Measurements from ENCODE around the gene ZHX3.

The ZHX3 gene

DNA sequence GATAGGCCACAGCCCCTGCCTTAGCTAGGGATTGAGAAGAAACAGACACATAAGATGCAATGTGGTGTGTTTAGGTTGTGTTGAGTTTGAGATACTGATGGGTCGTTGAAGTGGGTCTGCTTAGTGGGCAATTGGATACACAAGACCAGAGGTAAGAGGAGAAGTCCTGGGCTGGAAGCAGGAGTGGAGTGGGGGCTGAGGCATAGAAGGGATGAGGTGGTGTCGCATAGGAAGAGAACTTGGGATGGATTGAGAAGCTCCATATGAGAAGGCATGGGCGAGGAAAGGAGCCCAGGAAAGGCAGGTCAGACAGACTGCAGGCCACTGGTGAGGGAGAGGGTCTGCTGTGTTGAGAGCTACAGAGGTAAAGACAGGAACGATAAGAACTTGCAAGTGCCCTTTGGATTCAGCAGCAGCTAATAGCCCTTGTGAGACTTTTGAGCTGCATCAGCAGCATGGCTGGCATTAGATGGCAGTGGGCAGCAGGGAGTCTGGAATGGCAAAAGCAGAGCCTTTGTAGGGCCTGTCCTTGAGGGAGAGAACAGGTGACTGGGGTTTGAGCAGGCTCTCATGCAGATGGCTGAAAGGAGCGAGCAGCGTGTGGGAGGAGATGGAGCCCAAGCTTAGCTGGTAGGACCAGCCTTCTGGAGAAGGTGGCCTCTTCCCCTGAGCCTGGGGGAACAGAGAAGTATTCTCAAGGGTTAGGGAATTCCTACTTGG lies 147.0 kb downstream of the ZHX3 start:
- TF ChIP-seq, protein P1, sequence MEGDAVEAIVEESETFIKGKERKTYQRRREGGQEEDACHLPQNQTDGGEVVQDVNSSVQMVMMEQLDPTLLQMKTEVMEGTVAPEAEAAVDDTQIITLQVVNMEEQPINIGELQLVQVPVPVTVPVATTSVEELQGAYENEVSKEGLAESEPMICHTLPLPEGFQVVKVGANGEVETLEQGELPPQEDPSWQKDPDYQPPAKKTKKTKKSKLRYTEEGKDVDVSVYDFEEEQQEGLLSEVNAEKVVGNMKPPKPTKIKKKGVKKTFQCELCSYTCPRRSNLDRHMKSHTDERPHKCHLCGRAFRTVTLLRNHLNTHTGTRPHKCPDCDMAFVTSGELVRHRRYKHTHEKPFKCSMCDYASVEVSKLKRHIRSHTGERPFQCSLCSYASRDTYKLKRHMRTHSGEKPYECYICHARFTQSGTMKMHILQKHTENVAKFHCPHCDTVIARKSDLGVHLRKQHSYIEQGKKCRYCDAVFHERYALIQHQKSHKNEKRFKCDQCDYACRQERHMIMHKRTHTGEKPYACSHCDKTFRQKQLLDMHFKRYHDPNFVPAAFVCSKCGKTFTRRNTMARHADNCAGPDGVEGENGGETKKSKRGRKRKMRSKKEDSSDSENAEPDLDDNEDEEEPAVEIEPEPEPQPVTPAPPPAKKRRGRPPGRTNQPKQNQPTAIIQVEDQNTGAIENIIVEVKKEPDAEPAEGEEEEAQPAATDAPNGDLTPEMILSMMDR (IDR thresholded peaks at IDR 0.05): no peak
- no peak for TF ChIP-seq ZFX (IDR thresholded peaks at IDR 0.05; ENCODE audit: borderline replicate concordance)
- no peak overlapping the region for H3K27ac ChIP-seq

DNA sequence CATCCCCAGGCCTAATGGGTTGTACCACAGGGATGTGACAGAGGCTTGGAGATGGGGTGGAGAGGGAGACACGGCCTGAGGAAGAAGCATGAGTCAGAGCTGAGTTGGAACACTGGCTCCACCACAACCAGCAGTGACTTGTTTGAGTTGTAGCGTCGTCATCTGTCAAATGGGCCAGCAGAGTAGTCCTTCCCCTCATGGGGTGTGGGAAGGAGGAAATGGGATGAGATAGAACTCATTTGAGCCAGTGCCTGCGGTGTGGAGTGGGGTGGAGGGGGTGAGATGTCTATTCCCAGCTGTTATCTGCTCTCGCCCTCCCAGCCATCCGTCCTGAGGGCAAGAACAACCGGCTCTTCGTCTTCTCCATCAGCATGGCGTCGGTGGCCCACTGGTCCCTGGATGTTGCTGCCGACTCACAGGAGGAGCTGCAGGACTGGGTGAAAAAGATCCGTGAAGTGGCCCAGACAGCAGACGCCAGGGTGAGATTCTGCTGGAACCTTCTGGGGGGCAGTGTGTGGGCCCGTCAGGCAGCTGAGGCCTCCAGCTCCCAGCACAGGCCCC lies 147.7 kb downstream of the ZHX3 start:
- no peak overlapping the region for H3K27ac ChIP-seq

DNA sequence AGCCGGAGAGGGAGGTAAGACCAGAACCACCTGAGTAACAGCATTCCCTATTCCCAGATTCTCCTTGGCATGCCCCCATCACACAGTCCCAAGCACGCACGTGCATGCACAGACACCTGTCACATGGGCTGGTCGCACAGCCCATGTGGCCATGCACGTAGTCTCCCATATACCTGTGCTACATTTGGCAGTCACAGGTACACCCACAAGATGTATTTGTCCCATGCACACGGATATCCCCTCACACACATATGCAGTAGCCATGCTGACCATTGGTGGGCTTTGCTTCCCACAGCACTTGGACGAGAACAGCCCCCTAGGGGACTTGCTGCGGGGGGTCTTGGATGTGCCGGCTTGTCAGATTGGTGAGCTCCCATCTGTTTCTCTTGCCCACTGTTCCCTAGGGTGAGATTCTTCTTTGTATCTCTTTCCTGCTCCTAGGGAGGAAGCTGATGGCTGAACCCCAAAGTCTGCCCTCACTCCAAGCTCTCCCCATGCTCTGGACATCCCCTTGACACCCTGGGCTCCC lies 148.3 kb downstream of the ZHX3 start:
- no peak overlapping the region for H3K27ac ChIP-seq
- TF ChIP-seq, protein P1 (IDR thresholded peaks at IDR 0.05): no peak

More for the DNA sequence above, 147.7 kb downstream of the ZHX3 start:
- TF ChIP-seq, protein P1 (IDR thresholded peaks at IDR 0.05): no peak
- no peak for TF ChIP-seq ZFX (IDR thresholded peaks at IDR 0.05; ENCODE audit: borderline replicate concordance)

DNA sequence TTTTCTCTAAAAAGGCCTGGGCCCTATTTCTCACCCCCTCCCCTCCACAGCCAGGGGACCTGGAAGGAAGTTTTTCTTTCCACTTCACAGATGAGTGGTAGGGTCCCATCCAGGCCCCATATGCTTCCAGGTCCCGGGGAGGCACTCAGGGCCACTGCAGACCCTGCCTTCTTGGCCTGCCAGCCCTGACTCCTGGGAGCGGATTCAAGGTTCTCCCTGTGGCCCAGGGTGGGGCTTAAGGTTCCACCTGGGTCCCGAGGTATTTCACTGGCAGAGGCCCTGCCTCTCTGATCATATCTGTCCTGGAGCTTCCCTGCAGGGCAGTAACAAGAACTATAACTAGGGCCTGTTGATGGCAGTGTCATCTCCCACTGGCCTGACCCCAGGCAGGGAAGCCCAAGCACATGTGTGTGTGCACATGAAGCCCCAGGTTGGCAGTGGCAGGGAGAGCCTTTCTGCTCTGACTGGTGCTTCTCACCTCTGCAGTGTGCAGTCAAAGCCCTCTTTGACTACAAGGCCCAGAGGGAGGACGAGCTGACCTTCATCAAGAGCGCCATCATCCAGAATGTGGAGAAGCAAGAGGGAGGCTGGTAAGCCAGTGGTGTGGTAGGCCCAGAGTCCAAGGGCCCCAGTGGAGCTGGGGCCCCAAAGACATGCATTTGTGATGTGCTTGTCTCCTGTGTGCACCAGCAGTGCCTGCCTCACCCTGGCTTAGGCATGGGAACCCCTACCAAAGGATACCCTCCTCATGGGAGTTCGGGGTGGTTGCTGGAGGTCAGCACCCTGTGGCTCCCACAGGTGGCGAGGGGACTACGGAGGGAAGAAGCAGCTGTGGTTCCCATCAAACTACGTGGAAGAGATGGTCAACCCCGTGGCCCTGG lies 149.0 kb downstream of the ZHX3 start:
- no peak overlapping the region for H3K27ac ChIP-seq
- TF ChIP-seq ZFX (IDR thresholded peaks at IDR 0.05; ENCODE audit: borderline replicate concordance): no peak
- TF ChIP-seq, protein P1 (IDR thresholded peaks at IDR 0.05): no peak

DNA sequence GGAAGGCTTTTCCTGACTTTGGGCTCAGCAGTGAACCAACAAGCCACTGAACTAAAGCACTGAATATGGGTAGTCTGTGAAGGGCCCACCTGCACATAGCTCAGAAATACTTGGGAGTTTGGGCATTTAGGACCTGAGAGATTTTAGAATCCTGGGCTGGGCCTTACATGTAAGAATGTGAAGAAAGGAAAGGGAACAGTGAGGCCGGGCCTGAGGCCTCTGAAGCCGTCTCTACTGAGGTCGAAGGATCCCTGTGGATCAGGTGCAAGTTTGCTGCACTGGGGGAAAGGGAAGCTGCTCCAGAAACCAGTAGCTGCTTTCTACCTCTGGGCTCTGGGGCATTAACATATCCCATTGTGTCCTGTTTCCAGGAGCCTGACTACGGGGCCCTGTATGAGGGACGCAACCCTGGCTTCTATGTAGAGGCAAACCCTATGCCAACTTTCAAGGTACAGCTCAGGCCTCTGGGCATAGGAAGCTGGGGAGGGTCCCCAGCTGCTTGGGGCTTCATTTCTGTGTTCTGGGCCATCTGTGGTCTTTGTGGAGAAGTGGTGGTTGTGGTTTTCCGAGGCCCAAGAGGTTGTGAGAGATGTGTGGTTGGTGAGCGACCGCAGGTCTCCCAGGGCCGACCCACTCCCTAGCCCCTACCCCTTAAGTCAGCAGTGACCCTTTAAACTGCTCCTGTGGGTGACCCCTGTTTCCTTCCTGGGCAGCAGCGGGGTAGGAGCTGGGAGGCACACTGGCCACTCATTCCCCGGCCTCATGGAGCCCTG lies 149.9 kb downstream of the ZHX3 start:
- TF ChIP-seq, protein P1 (IDR thresholded peaks at IDR 0.05): no peak
- no peak for TF ChIP-seq ZFX (IDR thresholded peaks at IDR 0.05; ENCODE audit: borderline replicate concordance)
- H3K27ac ChIP-seq: no peak overlapping the region

DNA sequence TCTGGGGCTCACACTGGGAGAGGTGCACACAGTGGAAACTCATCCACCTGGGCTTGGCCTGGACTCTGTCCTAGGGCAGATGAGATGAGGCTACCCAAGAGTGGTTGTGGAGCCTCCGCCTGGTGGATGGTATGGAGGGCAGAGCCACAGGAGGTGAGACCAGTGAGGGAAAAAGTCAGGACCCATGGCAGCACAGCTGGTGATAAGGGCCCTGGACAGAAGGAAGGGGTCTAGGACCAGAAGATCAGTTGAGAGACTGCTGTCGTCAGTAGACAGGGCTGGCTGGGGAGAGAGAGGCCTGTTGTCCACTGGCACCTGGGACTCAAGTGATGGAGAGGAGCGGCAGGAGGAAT lies 150.4 kb downstream of the ZHX3 start:
- no peak overlapping the region for H3K27ac ChIP-seq
- TF ChIP-seq, protein P1 (IDR thresholded peaks at IDR 0.05): no peak
- no peak for TF ChIP-seq ZFX (IDR thresholded peaks at IDR 0.05; ENCODE audit: borderline replicate concordance)

Measured in 22Rv1 (cell line).